Measurements from ENCODE around the gene SMARCD2. TPM values are rescaled to one million over a fixed set of nuclear protein-coding genes. Genes with fewer than 3 reads are reported as not detected.

SMARCD2 gene
- total RNA-seq, 4 donors from 2014 or later = 112 to 136 (median 127) TPM

DNA sequence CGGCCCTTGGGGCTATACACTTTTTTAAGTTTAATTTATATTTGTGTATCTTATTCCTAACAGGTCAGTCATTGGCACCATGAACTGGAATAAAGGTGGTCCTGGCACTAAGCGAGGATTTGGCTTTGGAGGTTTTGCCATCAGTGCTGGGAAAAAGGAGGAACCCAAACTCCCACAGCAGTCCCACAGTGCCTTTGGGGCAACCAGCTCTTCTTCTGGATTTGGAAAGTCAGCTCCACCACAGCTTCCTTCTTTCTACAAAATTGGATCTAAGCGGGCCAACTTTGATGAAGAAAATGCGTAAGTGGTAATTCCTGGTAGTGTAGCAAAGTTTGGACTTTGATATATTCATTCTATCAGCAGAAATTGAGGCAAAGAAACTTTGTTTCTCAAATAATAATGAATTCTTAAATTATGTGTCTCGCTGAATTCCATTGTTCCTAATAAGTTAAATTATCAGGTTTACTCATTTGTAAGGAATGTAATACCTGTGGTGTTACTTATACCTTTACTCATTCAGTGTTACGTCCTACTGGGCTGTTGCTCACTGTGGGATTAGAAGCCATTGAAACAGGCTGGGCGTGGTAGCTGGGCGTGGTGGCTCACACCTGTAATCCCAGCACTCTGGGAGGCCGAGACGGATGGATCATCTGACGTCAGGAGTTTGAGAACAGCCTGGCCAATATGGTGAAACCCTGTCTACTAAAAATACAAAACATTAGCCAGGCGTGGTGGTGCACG is 55.3 kb downstream of the SMARCD2 start:
- H3K27ac ChIP-seq (replicated peaks in 1 of 4) = no peak overlapping the region
- H3K27me3 ChIP-seq = no peaks in the 10 kb centered on the region
- WGBS = 95% methylated on average over 13 of the region's 13 CpGs
- H3K9me3 ChIP-seq = no peaks in the 10 kb centered on the region
- peaks cover 22 to 65% (median 57%) of the 10 kb centered on the region in 4 donors for H3K36me3 ChIP-seq
- H3K4me3 ChIP-seq = no peak overlapping the region
- H3K4me1 ChIP-seq = peaks cover 3 to 44% (median 19%) of the 10 kb centered on the region in 4 donors
- intact Hi-C loops (cut with DNase I) = no loop called here
- DNase-seq (ENCODE audit: extremely low spot score) = no peak
- TF ChIP-seq POLR2AphosphoS5 (IDR thresholded peaks at IDR 0.05) (no peak), POLR2A (IDR thresholded peaks at IDR 0.05; ENCODE audit: low read depth) (no peak), EP300 (IDR thresholded peaks at IDR 0.05) (no peak)
- TF ChIP-seq, protein P1, sequence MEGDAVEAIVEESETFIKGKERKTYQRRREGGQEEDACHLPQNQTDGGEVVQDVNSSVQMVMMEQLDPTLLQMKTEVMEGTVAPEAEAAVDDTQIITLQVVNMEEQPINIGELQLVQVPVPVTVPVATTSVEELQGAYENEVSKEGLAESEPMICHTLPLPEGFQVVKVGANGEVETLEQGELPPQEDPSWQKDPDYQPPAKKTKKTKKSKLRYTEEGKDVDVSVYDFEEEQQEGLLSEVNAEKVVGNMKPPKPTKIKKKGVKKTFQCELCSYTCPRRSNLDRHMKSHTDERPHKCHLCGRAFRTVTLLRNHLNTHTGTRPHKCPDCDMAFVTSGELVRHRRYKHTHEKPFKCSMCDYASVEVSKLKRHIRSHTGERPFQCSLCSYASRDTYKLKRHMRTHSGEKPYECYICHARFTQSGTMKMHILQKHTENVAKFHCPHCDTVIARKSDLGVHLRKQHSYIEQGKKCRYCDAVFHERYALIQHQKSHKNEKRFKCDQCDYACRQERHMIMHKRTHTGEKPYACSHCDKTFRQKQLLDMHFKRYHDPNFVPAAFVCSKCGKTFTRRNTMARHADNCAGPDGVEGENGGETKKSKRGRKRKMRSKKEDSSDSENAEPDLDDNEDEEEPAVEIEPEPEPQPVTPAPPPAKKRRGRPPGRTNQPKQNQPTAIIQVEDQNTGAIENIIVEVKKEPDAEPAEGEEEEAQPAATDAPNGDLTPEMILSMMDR (IDR thresholded peaks at IDR 0.05) = no peak

DNA sequence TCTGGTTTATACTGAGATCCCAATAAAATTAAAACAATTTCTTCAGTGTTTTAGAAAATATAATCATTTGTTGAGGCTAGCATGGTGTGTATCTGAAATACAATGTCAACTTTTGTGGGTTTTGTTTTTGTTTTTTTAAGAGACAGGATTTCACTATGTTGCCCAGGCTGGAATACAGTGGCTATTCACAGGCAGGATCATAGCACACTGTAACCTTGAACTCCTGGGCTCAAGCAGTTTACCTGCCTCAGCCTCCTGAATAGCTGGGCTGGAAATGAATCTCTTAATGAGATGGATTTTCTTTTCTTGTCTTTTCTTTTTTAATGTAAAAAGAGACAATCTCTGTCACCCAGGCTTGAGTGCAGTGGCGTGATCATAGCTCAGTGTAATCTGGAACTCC is 56.4 kb downstream of the SMARCD2 start:
- H3K9me3 ChIP-seq = no peaks in the 10 kb centered on the region
- H3K27ac ChIP-seq (replicated peaks in 1 of 4) = no peak overlapping the region
- H3K4me1 ChIP-seq = peaks cover 3 to 52% (median 24%) of the 10 kb centered on the region in 4 donors
- no peaks in the 10 kb centered on the region for H3K27me3 ChIP-seq
- TF ChIP-seq EP300 (IDR thresholded peaks at IDR 0.05) (no peak), POLR2A (IDR thresholded peaks at IDR 0.05; ENCODE audit: low read depth) (no peak), POLR2AphosphoS5 (IDR thresholded peaks at IDR 0.05) (no peak)
- TF ChIP-seq, protein P1 (IDR thresholded peaks at IDR 0.05) = no peak
- 96% methylated on average over 1 of the region's 1 CpG for WGBS
- intact Hi-C loops (cut with DNase I) = no loop called here
- no peak for DNase-seq (ENCODE audit: extremely low spot score)
- H3K4me3 ChIP-seq = no peak overlapping the region
- H3K36me3 ChIP-seq = peaks cover 21 to 59% (median 49%) of the 10 kb centered on the region in 4 donors

DNA sequence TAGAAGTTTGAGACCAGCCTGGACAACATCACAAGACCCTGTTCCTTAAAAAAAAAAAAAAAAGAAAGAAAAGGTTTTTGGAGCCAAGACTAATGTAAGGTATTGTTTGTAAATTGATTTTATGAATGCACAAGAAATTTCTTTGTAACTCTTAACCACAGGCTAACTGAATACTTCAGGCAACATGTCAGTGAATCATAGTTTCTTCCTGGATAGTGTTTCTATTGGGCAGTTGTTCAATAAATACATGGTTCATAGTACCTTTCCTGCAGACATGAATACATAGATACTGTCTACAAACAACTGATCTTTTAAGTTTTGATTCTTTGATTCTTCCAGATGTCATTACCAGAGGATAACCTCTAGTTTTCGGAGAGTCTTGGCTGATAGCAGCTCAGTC is 56.9 kb downstream of the SMARCD2 start:
- Histone ChIP-seq H3K4me3 (no peak overlapping the region), H3K4me1 (peaks cover 6 to 55% (median 30%) of the 10 kb centered on the region in 4 donors), H3K27ac (replicated peaks in 1 of 4) (no peak overlapping the region), H3K36me3 (peaks cover 21 to 53% (median 45%) of the 10 kb centered on the region in 4 donors), H3K27me3 (no peaks in the 10 kb centered on the region), H3K9me3 (no peaks in the 10 kb centered on the region)
- TF ChIP-seq POLR2AphosphoS5 (IDR thresholded peaks at IDR 0.05) (no peak), POLR2A (IDR thresholded peaks at IDR 0.05; ENCODE audit: low read depth) (no peak)
- TF ChIP-seq, protein P1 (IDR thresholded peaks at IDR 0.05) = no peak
- intact Hi-C loops (cut with DNase I) = no loop called here
- DNase-seq (ENCODE audit: extremely low spot score) = no peak
- WGBS = 81% methylated on average over 1 of the region's 1 CpG

DNA sequence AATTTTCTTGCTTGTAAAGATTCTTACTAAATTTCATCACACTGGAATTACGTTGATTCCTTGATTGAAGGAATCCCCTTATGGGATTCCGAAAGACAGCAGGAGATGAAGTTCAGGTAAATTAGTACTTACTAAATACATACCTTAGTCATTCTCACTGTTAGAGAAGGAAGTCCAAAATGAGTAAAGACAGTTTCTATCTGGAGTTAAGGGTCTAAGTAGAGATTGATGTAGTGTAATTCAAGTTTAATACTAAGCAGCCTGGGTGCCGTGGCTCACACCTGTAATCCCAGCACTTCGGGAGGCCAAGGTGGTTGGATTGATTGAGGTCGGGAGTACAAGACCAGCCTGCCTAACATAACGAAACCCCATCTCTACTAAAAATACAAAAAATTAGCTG is 59.0 kb downstream of the SMARCD2 start:
- Histone ChIP-seq H3K4me1 (peaks cover 8 to 64% (median 39%) of the 10 kb centered on the region in 4 donors), H3K27me3 (no peaks in the 10 kb centered on the region), H3K4me3 (no peak overlapping the region), H3K27ac (replicated peaks in 1 of 4) (no peak overlapping the region), H3K36me3 (peaks cover 13 to 42% (median 38%) of the 10 kb centered on the region in 4 donors), H3K9me3 (no peaks in the 10 kb centered on the region)
- intact Hi-C loops (cut with DNase I) = no loop called here
- 80% methylated on average over 6 of the region's 6 CpGs for WGBS
- no peak for DNase-seq (ENCODE audit: extremely low spot score)
- TF ChIP-seq EP300 (IDR thresholded peaks at IDR 0.05) (no peak), POLR2A (IDR thresholded peaks at IDR 0.05; ENCODE audit: low read depth) (no peak), POLR2AphosphoS5 (IDR thresholded peaks at IDR 0.05) (no peak)
- TF ChIP-seq, protein P1 (IDR thresholded peaks at IDR 0.05) = no peak

Small RNAs within 50 kb of the gene (small RNA-seq; reads per million reads assigned to genes)
- 0 reads per million in 3 donors for gene AC040958.1

Other genes starting within 250 kb of the SMARCD2 start
- gene TACO1, start 241.8 kb downstream of the SMARCD2 start, total RNA-seq = 10 to 100 TPM in 3 of 4 donors, 1 to 10 TPM in 1; 9.4 to 35.0 (median 14.8) TPM
- gene MAP3K3, start 220.3 kb downstream of the SMARCD2 start, total RNA-seq = 100 to 1,000 TPM in 1 of 4 donors, 10 to 100 TPM in 3; 67.7 to 132 (median 86.6) TPM
- 10 to 100 TPM in 2 of 4 donors, 1 to 10 TPM in 2; 3.1 to 14.9 (median 8.0) TPM for gene LIMD2, start 142.6 kb downstream of the SMARCD2 start, total RNA-seq
- 10 to 100 TPM; 18.2 to 20.5 (median 20.1) TPM for gene STRADA, start 100.9 kb downstream of the SMARCD2 start, total RNA-seq
- 10 to 100 TPM; 47.3 to 60.7 (median 56.2) TPM for gene CCDC47, start 69.1 kb downstream of the SMARCD2 start, total RNA-seq
- gene DDX42, start 68.5 kb downstream of the SMARCD2 start, total RNA-seq = 10 to 100 TPM; 80.4 to 93.9 (median 84.3) TPM
- gene PSMC5, start 15.3 kb downstream of the SMARCD2 start, total RNA-seq = 100 to 1,000 TPM in 1 of 4 donors, 10 to 100 TPM in 3; 71.2 to 117 (median 92.1) TPM
- 10 to 100 TPM; 46.8 to 72.4 (median 56.2) TPM for gene FTSJ3, start 15.0 kb downstream of the SMARCD2 start, total RNA-seq
- gene CSH2, start 31.0 kb upstream of the SMARCD2 start, total RNA-seq = not detected
- gene GH2, start 39.3 kb upstream of the SMARCD2 start, total RNA-seq = not detected
- not detected for gene CSH1, start 53.9 kb upstream of the SMARCD2 start, total RNA-seq
- gene CSHL1, start 68.6 kb upstream of the SMARCD2 start, total RNA-seq = not detected
- gene GH1, start 76.2 kb upstream of the SMARCD2 start, total RNA-seq = not detected
- gene CD79B, start 89.6 kb upstream of the SMARCD2 start, total RNA-seq = 1 to 10 TPM; 2.1 to 6.1 (median 5.8) TPM
- under 1 TPM; under 0.01 to 0.71 (median 0.20) TPM for gene SCN4A, start 130.2 kb upstream of the SMARCD2 start, total RNA-seq
- under 1 TPM in 3 of 4 donors, not detected in 1; 0.23 to 0.42 (median 0.39) TPM for gene PRR29, start 155.7 kb upstream of the SMARCD2 start, total RNA-seq
- gene ICAM2, start 177.9 kb upstream of the SMARCD2 start, total RNA-seq = 10 to 100 TPM; 22.4 to 75.1 (median 58.1) TPM